NCI-H1436 treated with DMSO at 0.1 percent for 48 hours (cell line): ENCODE results near the gene FZD2.
A peak's percentile ranks its signal among the peaks of the same experiment; 100 is the strongest.
"Not testable (repeated sequence)": the region's sequence is repeated elsewhere in the genome, so short reads cannot be mapped to it uniquely, and the experiment has no call there.

ENCODE experiments used
- DNase-seq: peaks from one replicate; lab custom pipeline; 2025; lab: John Stamatoyannopoulos, UW

The FZD2 gene

GRCh38 chr17:44546671-44547606 is 10.3 kb upstream of the FZD2 start:
- no peak for DNase-seq

- DNase-seq = no peak
Observed at GRCh38 chr17:44547625-44548267, 9.5 kb upstream of the FZD2 start.

- DNase-seq = no peak
Observed at GRCh38 chr17:44548376-44549230, 8.7 kb upstream of the FZD2 start.

GRCh38 chr17:44549686-44550085 is 7.6 kb upstream of the FZD2 start:
- no peak for DNase-seq

GRCh38 chr17:44552361-44552760 is 4.9 kb upstream of the FZD2 start:
- no peak for DNase-seq

- no peak for DNase-seq
Observed at GRCh38 chr17:44555099-44555498, 2.2 kb upstream of the FZD2 start.

- DNase-seq = peak; percentile 18
Observed at GRCh38 chr17:44556166-44556831, 985 bp upstream of the FZD2 start.

- DNase-seq = no peak
Observed at GRCh38 chr17:44557651-44558285, 484 bp downstream of the FZD2 start.

GRCh38 chr17:44558334-44558709 is 1.0 kb downstream of the FZD2 start:
- DNase-seq = no peak

- no peak for DNase-seq
Observed at GRCh38 chr17:44558710-44559633, 1.7 kb downstream of the FZD2 start.

GRCh38 chr17:44559634-44560554 is 2.6 kb downstream of the FZD2 start:
- DNase-seq = no peak

GRCh38 chr17:44561237-44561623 is 3.9 kb downstream of the FZD2 start:
- DNase-seq = no peak

- no peak for DNase-seq
Observed at GRCh38 chr17:44564429-44564828, 7.1 kb downstream of the FZD2 start.

GRCh38 chr17:44565866-44566443 is 8.7 kb downstream of the FZD2 start:
- DNase-seq = no peak

- not testable (repeated sequence) for DNase-seq
Observed at GRCh38 chr17:44568311-44568944, 11.1 kb downstream of the FZD2 start.

GRCh38 chr17:44568945-44569858 is 11.9 kb downstream of the FZD2 start:
- no peak for DNase-seq

- DNase-seq = no peak
Observed at GRCh38 chr17:44572801-44573200, 15.5 kb downstream of the FZD2 start.
